Heart right ventricle (tissue), 16 donors: Measurements from ENCODE around the gene ELOVL3. TPM values are rescaled to one million over a fixed set of nuclear protein-coding genes. Genes with fewer than 3 reads are reported as not detected.

Experiments
- ATAC-seq, 8 donors: fragments of 200-7000 bp; cut with Tn5 transposase; one replicate each; pipeline ENCODE4 v1.9.1; 2020; ENCODE audit warnings: mild to moderate bottlenecking in 8 of 8, moderate library complexity in 8 of 8, moderate number of reproducible peaks in 1 of 8
- DNase-seq, 2 donors: peaks; one replicate each; pipeline ENCODE4 v3.0.0-alpha.2; 2020
- H3K27ac ChIP-seq, 10 donors: fragments of 200-600 bp; sonication (generic) in 2 of 10; one replicate each; pipeline versions ENCODE4 v1.5.0 to v1.8.0; 2020 to 2022; ENCODE audit warnings: mild to moderate bottlenecking in 3 of 10
- H3K27me3 ChIP-seq, 7 donors: fragments of 200-600 bp; one replicate each; pipeline ENCODE4 v1.8.0; 2021 to 2022; ENCODE audit warnings: mild to moderate bottlenecking in 2 of 7
- H3K36me3 ChIP-seq, 9 donors: fragments of 200-600 bp; sonication (generic) in 1 of 9; one replicate each; pipeline versions ENCODE4 v1.5.0 to v1.8.0; 2020 to 2022; ENCODE audit warnings: mild to moderate bottlenecking in 2 of 9
- H3K4me1 ChIP-seq, 9 donors: fragments of 200-600 bp; sonication (generic) in 1 of 9; one replicate each; pipeline versions ENCODE4 v1.5.0 to v1.8.0; 2020 to 2022; ENCODE audit warnings: mild to moderate bottlenecking in 4 of 9
- H3K4me3 ChIP-seq, 10 donors: fragments of 200-600 bp; sonication (generic) in 2 of 10; one replicate each; pipeline versions ENCODE4 v1.5.0 to v1.8.0; 2020 to 2022; ENCODE audit warnings: mild to moderate bottlenecking in 7 of 10, moderate library complexity in 2 of 10
- H3K9me3 ChIP-seq, 11 donors: fragments of 200-600 bp in 10 of 11; sonication (generic) in 2 of 11; one replicate each; pipeline versions ENCODE4 v1.5.0 to v1.8.0; 2013 to 2022; ENCODE audit warnings: mild to moderate bottlenecking in 2 of 11, control low read depth in 1 of 11, moderate library complexity in 1 of 11
- WGBS, 2 donors: extraction: QIAGEN DNeasy Blood & Tissue Kit; methylation state at CpG; one replicate each; pipeline ENCODE4 v1.1.7; 2013; ENCODE audit warnings: inconsistent platforms in 1 of 2; 5-methylcytosine and 5-hydroxymethylcytosine counted together
- intact Hi-C, 10 donors: fragments of 100-400 bp; cut with DNase I; formaldehyde crosslinking; loops; one replicate each; pipeline versions ENCODE4 v1.11.1 to v1.14.2; 2022
- polyA plus RNA-seq, 2 donors: library from polyadenylated mRNA; stranded (reverse); fragments of 200-250 nt; gene quantifications; one replicate each; pipeline ENCODE4 v1.2.3, GENCODE V29; 2013
- total RNA-seq, 10 donors: library from RNA; stranded (reverse); fragmentation: NEBNext Ultra II Directional in 3 of 10; extraction: Animal tissue kit (Norgen Biotek cat#: 25700) in 3 of 10; gene quantifications; one replicate each; pipeline versions ENCODE4 v1.2.1 to v1.2.4, GENCODE V29; 2021 to 2023
- TF ChIP-seq, protein P1 (sequence below), 9 donors: fragments of 200-600 bp; sonication (generic) in 2 of 9; IDR thresholded peaks; one replicate each; pipeline versions ENCODE4 v1.5.0 to v1.8.0; 2021 to 2022; ENCODE audit warnings: antibody characterized with exemption in 9 of 9, mild to moderate bottlenecking in 5 of 9, moderate library complexity in 1 of 9
- donor health status: Arrhythmogenic right ventricular cardiomyopathy.
- donor health status: ischemic (EF 13 %, LVEDD 7.1; RV severe dilation, severe dysfunction).
- donor health status: healthy with polysubstance abuse.
- donor health status: DM: no; HTN: yes; CAD: no.
- donor health status: DM: no; HTN: no; CAD: no.
- donor health status: ischemic (EF 25% LVEDD 6.9; RV normal size, moderate dysfunction).
- donor health status: ischemic (EF 25% LVEDD 5.7; RV mildly dilated, moderate dysfunction).
- donor health status: healthy.
- donor health status: DM: yes; HTN: yes; CAD: no.
- donor health status: Ischemic cardiomyopathy.
- donor health status: ischemic (EF 35%, LVEDD 5.7; RV mildly dilated, moderate dysfunction).
- donor health status: nonischemic (EF 11% LVEDD 7.7; RV severe dilation, severe dysfunction).
- donor health status: DM: yes; HTN: yes; CAD: no.
- donor health status: PGD.
- donor health status: ischemic (EF 29% LVEDD 5.4; RV normal size, mild dysfunction).
- donor health status: nonischemic (EF 23%, LVEDD 6.1; RV moderate dilation, normal function).

Gene ELOVL3
- total and polyA plus RNA-seq, 12 donors = 0.22 to 0.45 (median 0.27) TPM; not detected in 8

- H3K27me3 ChIP-seq = peaks cover 0 to 41% (median 0%) of the 10 kb centered on the region in 7 donors
- no peaks in the 10 kb centered on the region for H3K9me3 ChIP-seq
- intact Hi-C loops = no loop called here
- H3K4me1 ChIP-seq = peaks cover 7 to 57% (median 49%) of the 10 kb centered on the region in 9 donors
- no peak overlapping the region for H3K4me3 ChIP-seq
- H3K27ac ChIP-seq = no peak overlapping the region
- 86% methylated on average over 2 of the region's 2 CpGs for WGBS, 2 donors
- TF ChIP-seq, protein P1, sequence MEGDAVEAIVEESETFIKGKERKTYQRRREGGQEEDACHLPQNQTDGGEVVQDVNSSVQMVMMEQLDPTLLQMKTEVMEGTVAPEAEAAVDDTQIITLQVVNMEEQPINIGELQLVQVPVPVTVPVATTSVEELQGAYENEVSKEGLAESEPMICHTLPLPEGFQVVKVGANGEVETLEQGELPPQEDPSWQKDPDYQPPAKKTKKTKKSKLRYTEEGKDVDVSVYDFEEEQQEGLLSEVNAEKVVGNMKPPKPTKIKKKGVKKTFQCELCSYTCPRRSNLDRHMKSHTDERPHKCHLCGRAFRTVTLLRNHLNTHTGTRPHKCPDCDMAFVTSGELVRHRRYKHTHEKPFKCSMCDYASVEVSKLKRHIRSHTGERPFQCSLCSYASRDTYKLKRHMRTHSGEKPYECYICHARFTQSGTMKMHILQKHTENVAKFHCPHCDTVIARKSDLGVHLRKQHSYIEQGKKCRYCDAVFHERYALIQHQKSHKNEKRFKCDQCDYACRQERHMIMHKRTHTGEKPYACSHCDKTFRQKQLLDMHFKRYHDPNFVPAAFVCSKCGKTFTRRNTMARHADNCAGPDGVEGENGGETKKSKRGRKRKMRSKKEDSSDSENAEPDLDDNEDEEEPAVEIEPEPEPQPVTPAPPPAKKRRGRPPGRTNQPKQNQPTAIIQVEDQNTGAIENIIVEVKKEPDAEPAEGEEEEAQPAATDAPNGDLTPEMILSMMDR (IDR thresholded peaks at IDR 0.05) = no peak
- ATAC-seq (no peak), DNase-seq (no peak)
- H3K36me3 ChIP-seq = no peaks in the 10 kb centered on the region
Measured at GRCh38 chr10:102243309-102243708, 17.2 kb downstream of the ELOVL3 start.

DNA sequence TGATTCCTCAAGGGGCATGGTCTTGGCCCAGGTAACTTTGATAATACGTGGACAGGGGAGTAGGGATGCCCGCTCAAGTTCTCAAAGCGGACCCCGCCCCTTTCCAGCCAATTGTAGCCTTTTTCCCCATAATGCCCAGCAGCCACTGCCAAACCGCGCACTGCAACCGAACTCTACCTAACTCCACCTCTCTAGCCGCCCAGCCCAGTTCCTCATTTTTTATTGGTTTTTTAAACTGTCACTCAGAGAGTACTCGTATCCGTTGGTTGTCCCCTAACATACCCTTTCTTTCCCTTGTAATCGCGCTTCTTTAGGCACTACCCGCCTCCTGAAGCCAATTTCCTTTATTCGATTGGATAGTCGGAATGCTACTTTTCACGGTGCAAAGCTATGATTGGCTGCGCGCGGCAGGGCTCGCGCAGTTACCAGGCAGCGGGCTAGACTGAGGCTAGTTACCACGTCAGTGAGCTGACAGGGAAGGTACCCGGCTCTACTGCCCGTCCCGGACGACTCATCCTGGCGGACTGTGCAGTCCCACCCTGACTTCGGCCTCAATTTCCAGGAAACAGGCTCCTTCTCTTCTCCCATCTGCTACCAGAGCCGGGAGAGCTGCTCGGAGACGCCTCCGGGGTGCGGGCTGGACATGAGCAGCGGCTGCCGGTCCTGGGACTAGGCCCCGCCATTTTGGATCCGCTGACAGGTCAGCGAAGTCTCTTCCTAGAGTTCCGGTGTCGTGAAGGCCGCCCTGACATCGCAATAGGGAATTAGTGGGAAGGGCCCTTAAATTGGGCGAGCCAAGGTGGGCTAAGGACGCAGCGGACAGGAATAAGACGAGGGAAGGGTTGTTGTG, 19.2 kb downstream of the ELOVL3 start, which contains the start of gene GBF1:
Gene GBF1 (plus strand): TSS at position 451 of the 850 bp plus-strand sequence. CDS start 13,407 bp downstream, outside the sequence.
- H3K9me3 ChIP-seq = no peaks in the 10 kb centered on the region
- peaks cover 0 to 23% (median 0%) of the 10 kb centered on the region in 7 donors for H3K27me3 ChIP-seq
- ATAC-seq (peak; percentile 91 to 95 (median 93)), DNase-seq (peak; percentile 88 to 95)
- intact Hi-C loops = loop anchor here in 1 of 10 donors (5.0 kb wide), 1 partner anchor 87 kb away; no protein-coding TSS in a partner anchor
- peaks cover 0 to 8% (median 0%) of the 10 kb centered on the region in 9 donors for H3K36me3 ChIP-seq
- TF ChIP-seq, protein P1 (IDR thresholded peaks at IDR 0.05) = no peak
- WGBS, 2 donors = 0% methylated on average over 47 of the region's 47 CpGs
- H3K27ac ChIP-seq = peak within 1 kb of the TSS; percentile 46 to 95 (median 89)
- peak within 1 kb of the TSS; percentile 71 to 97 (median 82) for H3K4me3 ChIP-seq
- peaks cover 7 to 73% (median 60%) of the 10 kb centered on the region in 9 donors for H3K4me1 ChIP-seq

DNA sequence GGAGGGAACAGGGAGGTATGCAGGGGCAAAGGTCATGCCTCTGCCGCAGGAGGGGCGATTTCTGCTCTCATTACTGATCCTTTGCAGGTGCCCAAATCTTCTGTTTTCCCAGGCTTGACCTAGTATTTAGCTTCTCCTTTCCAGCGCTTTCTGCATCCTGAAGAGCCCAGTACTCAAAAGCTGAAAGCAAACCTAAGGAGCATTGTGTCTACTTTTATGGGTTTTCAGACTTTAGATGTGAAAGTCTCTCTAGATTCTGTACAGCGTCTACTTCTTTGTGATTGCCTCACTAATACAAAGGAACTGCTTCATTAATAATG, 19.8 kb downstream of the ELOVL3 start:
- intact Hi-C loops = loop anchor here in 2 of 10 donors (2.0 to 5.0 kb wide), 2 partner anchors 35 to 86 kb away; no protein-coding TSS in a partner anchor
- no peak for DNase-seq
- Histone ChIP-seq H3K9me3 (no peaks in the 10 kb centered on the region), H3K36me3 (peaks cover 0 to 13% (median 0%) of the 10 kb centered on the region in 9 donors), H3K27ac (peak overlapping the region; percentile 46 to 95 (median 89)), H3K27me3 (peaks cover 0 to 17% (median 0%) of the 10 kb centered on the region in 7 donors), H3K4me3 (peak overlapping the region; percentile 71 to 97 (median 82)), H3K4me1 (peaks cover 7 to 70% (median 54%) of the 10 kb centered on the region in 9 donors)
- TF ChIP-seq, protein P1 (IDR thresholded peaks at IDR 0.05) = no peak
- 0 to 2% methylated on average over 4 of the region's 4 CpGs for WGBS, 2 donors
- peak in 1 of 8 donors; percentile 1 for ATAC-seq

DNA sequence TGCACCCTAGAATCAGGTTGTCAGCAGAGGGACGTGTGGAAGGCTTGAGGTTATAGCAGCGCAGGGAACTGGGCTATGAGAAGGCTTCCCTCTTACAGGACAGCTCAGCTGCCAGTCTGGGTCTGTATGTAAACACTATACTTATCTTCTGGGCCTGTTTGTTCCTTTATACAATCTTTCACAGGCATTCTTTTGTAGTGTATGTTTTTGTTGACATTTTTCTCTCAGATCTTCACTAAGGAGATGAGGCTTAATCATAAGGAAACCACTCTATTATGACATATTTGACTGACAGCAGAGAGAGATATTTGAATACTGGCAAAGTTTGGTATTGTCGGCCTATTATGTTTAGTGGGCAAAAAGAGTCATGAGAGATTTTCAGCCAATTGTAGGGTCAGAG, 20.2 kb downstream of the ELOVL3 start:
- peak overlapping the region; percentile 46 to 95 (median 89) for H3K27ac ChIP-seq
- H3K4me3 ChIP-seq = peak overlapping the region; percentile 71 to 97 (median 82)
- H3K27me3 ChIP-seq = peaks cover 0 to 13% (median 0%) of the 10 kb centered on the region in 7 donors
- TF ChIP-seq, protein P1 (IDR thresholded peaks at IDR 0.05) = no peak
- DNase-seq = no peak
- no peak for ATAC-seq
- H3K36me3 ChIP-seq = peaks cover 0 to 16% (median 0%) of the 10 kb centered on the region in 9 donors
- H3K4me1 ChIP-seq = peaks cover 5 to 66% (median 50%) of the 10 kb centered on the region in 9 donors
- intact Hi-C loops = loop anchor here in 2 of 10 donors (2.0 to 5.0 kb wide), 2 partner anchors 35 to 86 kb away; no protein-coding TSS in a partner anchor
- H3K9me3 ChIP-seq = no peaks in the 10 kb centered on the region
- WGBS, 2 donors = 18% methylated on average over 3 of the region's 3 CpGs
